Measurements from ENCODE around the gene PDE11A. TPM values are rescaled to one million over a fixed set of nuclear protein-coding genes. Genes with fewer than 3 reads are reported as not detected.

PDE11A gene
- total and polyA plus RNA-seq, 4 donors = 1.0 to 5.9 (median 1.7) TPM

DNA sequence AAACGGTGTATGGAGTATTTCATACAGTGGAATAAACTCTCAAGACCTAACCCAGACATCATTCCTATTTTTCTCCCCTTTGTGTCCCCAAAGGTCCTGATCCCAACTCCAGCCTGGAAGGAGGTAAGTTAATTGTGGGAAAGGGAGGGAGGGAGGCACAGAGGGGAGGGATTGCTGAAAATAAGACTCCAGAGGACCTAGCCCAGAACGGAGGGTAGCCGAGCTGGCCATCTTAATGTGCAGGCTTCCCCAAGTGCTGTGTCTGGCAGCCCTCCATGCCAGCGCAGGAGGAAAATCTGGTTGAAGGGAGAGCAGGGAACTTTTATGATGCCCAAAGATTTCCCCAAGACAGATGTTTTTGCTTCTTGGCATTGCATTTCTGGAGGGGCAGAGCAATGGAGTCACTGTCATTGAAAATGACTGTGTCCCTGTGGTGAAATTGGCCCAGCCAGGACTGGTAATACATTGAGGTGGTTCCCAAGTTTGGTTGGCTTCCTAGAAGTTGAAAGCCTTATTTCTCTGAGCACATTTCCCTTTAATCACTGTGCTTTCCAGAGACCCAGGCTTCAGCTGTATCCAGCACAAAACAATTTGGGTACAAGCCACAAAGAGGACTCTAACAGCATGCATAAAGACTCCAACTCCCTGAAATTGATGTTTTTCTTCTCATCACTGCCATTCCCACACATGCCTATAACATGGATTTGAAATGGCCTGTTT lies 477.3 kb downstream of the PDE11A start:
- H3K4me1 ChIP-seq (ENCODE audit: control insufficient read depth in 4 of 4, insufficient read depth in 4 of 4, low read length in 3 of 4) = peaks cover 0 to 10% (median 4%) of the 10 kb centered on the region in 4 donors
- H3K4me3 ChIP-seq (ENCODE audit: low read depth in 1 of 3, low read length in 3 of 3) = no peak overlapping the region
- no peak overlapping the region for H3K27ac ChIP-seq (ENCODE audit: low read depth in 1 of 2, low read length in 2 of 2)
- no peaks in the 10 kb centered on the region for H3K9me3 ChIP-seq (ENCODE audit: control insufficient read depth in 4 of 4, low read length in 3 of 4)
- no peaks in the 10 kb centered on the region for H3K27me3 ChIP-seq (ENCODE audit: control insufficient read depth in 4 of 4, insufficient read depth in 4 of 4, low read length in 3 of 4)
- no peaks in the 10 kb centered on the region for H3K36me3 ChIP-seq (ENCODE audit: control insufficient read depth in 4 of 4, insufficient read depth in 3 of 4, low read depth in 1 of 4, low read length in 3 of 4)
- WGBS = 96% methylated on average over 4 of the region's 4 CpGs
- no peak for DNase-seq (ENCODE audit: low spot score)
- H3K9ac ChIP-seq (ENCODE audit: low read depth in 1 of 2, low read length in 2 of 2) = no peak overlapping the region
- no peak for TF ChIP-seq REST (IDR thresholded peaks at IDR 0.05)
- no peak for TF ChIP-seq RAD21 (IDR thresholded peaks at IDR 0.05)

- peaks cover 0 to 8% (median 3%) of the 10 kb centered on the region in 4 donors for H3K4me1 ChIP-seq (ENCODE audit: control insufficient read depth in 4 of 4, insufficient read depth in 4 of 4, low read length in 3 of 4)
- no peak overlapping the region for H3K4me3 ChIP-seq (ENCODE audit: low read depth in 1 of 3, low read length in 3 of 3)
- H3K27ac ChIP-seq (ENCODE audit: low read depth in 1 of 2, low read length in 2 of 2) = no peak overlapping the region
- no peaks in the 10 kb centered on the region for H3K9me3 ChIP-seq (ENCODE audit: control insufficient read depth in 4 of 4, low read length in 3 of 4)
- TF ChIP-seq HNF4A (conservative IDR thresholded peaks at IDR 0.05) = no peak
- no peak for TF ChIP-seq MAX (IDR thresholded peaks at IDR 0.05)
- no peak for TF ChIP-seq JUND (IDR thresholded peaks at IDR 0.05)
- no peak for TF ChIP-seq FOXA1 (IDR thresholded peaks at IDR 0.05)
- TF ChIP-seq FOXA2 (IDR thresholded peaks at IDR 0.05) = no peak
- TF ChIP-seq, protein P1, sequence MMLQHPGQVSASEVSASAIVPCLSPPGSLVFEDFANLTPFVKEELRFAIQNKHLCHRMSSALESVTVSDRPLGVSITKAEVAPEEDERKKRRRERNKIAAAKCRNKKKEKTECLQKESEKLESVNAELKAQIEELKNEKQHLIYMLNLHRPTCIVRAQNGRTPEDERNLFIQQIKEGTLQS (IDR thresholded peaks at IDR 0.05) = no peak
- TF ChIP-seq YY1 (IDR thresholded peaks at IDR 0.05) = no peak
- TF ChIP-seq RAD21 (IDR thresholded peaks at IDR 0.05) = no peak
- TF ChIP-seq REST (IDR thresholded peaks at IDR 0.05) = no peak
- TF ChIP-seq SP1 (IDR thresholded peaks at IDR 0.05) = no peak
- no peak for TF ChIP-seq ZBTB33 (IDR thresholded peaks at IDR 0.05)
- no peak for TF ChIP-seq GABPA (IDR thresholded peaks at IDR 0.05 in 1 of 2, conservative IDR thresholded peaks at IDR 0.05 in 1 of 2)
- TF ChIP-seq RXRA (IDR thresholded peaks at IDR 0.05) = no peak
- TF ChIP-seq, protein P2, sequence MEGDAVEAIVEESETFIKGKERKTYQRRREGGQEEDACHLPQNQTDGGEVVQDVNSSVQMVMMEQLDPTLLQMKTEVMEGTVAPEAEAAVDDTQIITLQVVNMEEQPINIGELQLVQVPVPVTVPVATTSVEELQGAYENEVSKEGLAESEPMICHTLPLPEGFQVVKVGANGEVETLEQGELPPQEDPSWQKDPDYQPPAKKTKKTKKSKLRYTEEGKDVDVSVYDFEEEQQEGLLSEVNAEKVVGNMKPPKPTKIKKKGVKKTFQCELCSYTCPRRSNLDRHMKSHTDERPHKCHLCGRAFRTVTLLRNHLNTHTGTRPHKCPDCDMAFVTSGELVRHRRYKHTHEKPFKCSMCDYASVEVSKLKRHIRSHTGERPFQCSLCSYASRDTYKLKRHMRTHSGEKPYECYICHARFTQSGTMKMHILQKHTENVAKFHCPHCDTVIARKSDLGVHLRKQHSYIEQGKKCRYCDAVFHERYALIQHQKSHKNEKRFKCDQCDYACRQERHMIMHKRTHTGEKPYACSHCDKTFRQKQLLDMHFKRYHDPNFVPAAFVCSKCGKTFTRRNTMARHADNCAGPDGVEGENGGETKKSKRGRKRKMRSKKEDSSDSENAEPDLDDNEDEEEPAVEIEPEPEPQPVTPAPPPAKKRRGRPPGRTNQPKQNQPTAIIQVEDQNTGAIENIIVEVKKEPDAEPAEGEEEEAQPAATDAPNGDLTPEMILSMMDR (IDR thresholded peaks at IDR 0.05; ENCODE audit: low read depth, low read length, missing input control) = no peak
- WGBS = 88% methylated on average over 3 of the region's 3 CpGs
- H3K36me3 ChIP-seq (ENCODE audit: control insufficient read depth in 4 of 4, insufficient read depth in 3 of 4, low read depth in 1 of 4, low read length in 3 of 4) = no peaks in the 10 kb centered on the region
- no peak overlapping the region for H3K9ac ChIP-seq (ENCODE audit: low read depth in 1 of 2, low read length in 2 of 2)
- no peaks in the 10 kb centered on the region for H3K27me3 ChIP-seq (ENCODE audit: control insufficient read depth in 4 of 4, insufficient read depth in 4 of 4, low read length in 3 of 4)
- DNase-seq (ENCODE audit: low spot score) = no peak
These were observed 479.2 kb downstream of the PDE11A start for GRCh38 chr2:177593402-177593801.
